ENCODE measurements around the gene SLC35F6. TPM values are rescaled to one million over a fixed set of nuclear protein-coding genes. Genes with fewer than 3 reads are reported as not detected.
"Not testable (repeated sequence)": the region's sequence is repeated elsewhere in the genome, so short reads cannot be mapped to it uniquely, and the experiment has no call there.

The SLC35F6 gene
- total RNA-seq, 1 donor from 2014 or later, result 65.5 TPM

GRCh38 chr2:26754972-26755670 is 9.0 kb upstream of the SLC35F6 start:
- DNase-seq (ENCODE audit: low spot score), result no peak

- DNase-seq (ENCODE audit: low spot score), result no peak
Observed at GRCh38 chr2:26756337-26756736, 7.7 kb upstream of the SLC35F6 start.

GRCh38 chr2:26757873-26758789 is 6.0 kb upstream of the SLC35F6 start:
- DNase-seq (ENCODE audit: low spot score), result no peak

GRCh38 chr2:26758790-26759321 is 5.2 kb upstream of the SLC35F6 start:
- DNase-seq (ENCODE audit: low spot score), result no peak

- no peak for DNase-seq (ENCODE audit: low spot score)
Observed at GRCh38 chr2:26759845-26760244, 4.2 kb upstream of the SLC35F6 start.

- DNase-seq (ENCODE audit: low spot score), result not testable (repeated sequence)
Observed at GRCh38 chr2:26760991-26761390, 3.1 kb upstream of the SLC35F6 start.

GRCh38 chr2:26763019-26763418 is 1.1 kb upstream of the SLC35F6 start:
- DNase-seq (ENCODE audit: low spot score), result no peak

- no peak for DNase-seq (ENCODE audit: low spot score)
Observed at GRCh38 chr2:26764906-26765305, 822 bp downstream of the SLC35F6 start.

GRCh38 chr2:26765475-26766200 is 1.6 kb downstream of the SLC35F6 start:
- no peak for DNase-seq (ENCODE audit: low spot score)

- DNase-seq (ENCODE audit: low spot score), result no peak
Observed at GRCh38 chr2:26767129-26767528, 3.0 kb downstream of the SLC35F6 start.

- no peak for DNase-seq (ENCODE audit: low spot score)
Observed at GRCh38 chr2:26767894-26768487, 3.9 kb downstream of the SLC35F6 start.

- DNase-seq (ENCODE audit: low spot score), result no peak
Observed at GRCh38 chr2:26768759-26769088, 4.6 kb downstream of the SLC35F6 start.

GRCh38 chr2:26769089-26769761 is 5.1 kb downstream of the SLC35F6 start:
- DNase-seq (ENCODE audit: low spot score), result peak; percentile 91

- DNase-seq (ENCODE audit: low spot score), result no peak
Observed at GRCh38 chr2:26770986-26771586, 7.0 kb downstream of the SLC35F6 start.

GRCh38 chr2:26772064-26773001 is 8.2 kb downstream of the SLC35F6 start:
- peak; percentile 95 for DNase-seq (ENCODE audit: low spot score)

GRCh38 chr2:26776195-26776800 is 12.2 kb downstream of the SLC35F6 start:
- no peak for DNase-seq (ENCODE audit: low spot score)

GRCh38 chr2:26778098-26778497 is 14.0 kb downstream of the SLC35F6 start:
- no peak for DNase-seq (ENCODE audit: low spot score)

- DNase-seq (ENCODE audit: low spot score), result no peak
Observed at GRCh38 chr2:26778507-26778906, 14.4 kb downstream of the SLC35F6 start.

Measured in mesenteric fat pad (tissue), 1 donor.